K562 (cell line): ENCODE data around the gene CCDC192.

ENCODE experiments used
- CBX8 ChIP-seq: fragments of 200-600 bp; sonication (generic); IDR thresholded peaks from 2 replicates; pipeline ENCODE4 v1.6.1; 2012; ENCODE audit warnings: borderline replicate concordance, mixed run types, low read depth, mild to moderate bottlenecking, moderate library complexity, mixed read lengths, low read length, control low read depth, inconsistent platforms; ENCODE audit not compliant: poor library complexity, severe bottlenecking; ENCODE audit errors: extremely low read depth
- FOXA3 ChIP-seq, 2 experiments: fragments of 450-650 bp in 1 of 2; sonication (generic) in 1 of 2; formaldehyde crosslinking; IDR thresholded peaks in 1 of 2; conservative IDR thresholded peaks in 1 of 2; 2 replicates each; pipeline versions ENCODE4 v1.4.0 to v1.8.0; 2020 to 2022; ENCODE audit warnings: mild to moderate bottlenecking in 2 of 2, missing genetic modification reagents in 1 of 2
- JUN ChIP-seq, 2 experiments: sonication (generic) in 1 of 2; formaldehyde crosslinking in 1 of 2; IDR thresholded peaks; 2 replicates each; pipeline versions ENCODE4 v1.6.1 to v1.8.0; 2012 to 2022; ENCODE audit warnings: borderline replicate concordance in 2 of 2, mild to moderate bottlenecking in 2 of 2, improper control_type of control experiment in 1 of 2, low read depth in 1 of 2, low read length in 1 of 2, missing genetic modification reagents in 1 of 2
- KLF10 ChIP-seq: fragments of 250-450 bp; sonication (Bioruptor Pico); IDR thresholded peaks from 2 replicates; pipeline ENCODE4 v1.6.1; 2021; ENCODE audit warnings: matching md5 sums
- POLR2AphosphoS5 ChIP-seq: IDR thresholded peaks from 2 replicates; pipeline ENCODE4 v1.6.1; 2011; ENCODE audit warnings: mild to moderate bottlenecking, low read depth, low read length, moderate library complexity; ENCODE audit not compliant: control insufficient read depth, insufficient read depth
- RCOR1 ChIP-seq, 2 experiments: IDR thresholded peaks; 2 replicates each; pipeline ENCODE4 v1.6.1; 2012; ENCODE audit warnings: low read depth in 2 of 2, low read length in 2 of 2, borderline replicate concordance in 1 of 2, improper control_type of control experiment in 1 of 2
- STAT5B ChIP-seq: fragments of 250-450 bp; sonication (Bioruptor Pico); IDR thresholded peaks from 2 replicates; pipeline ENCODE4 v1.8.0; 2021; ENCODE audit warnings: mild to moderate bottlenecking, inconsistent platforms
- TF ChIP-seq, protein P1 (sequence below): sonication (generic); formaldehyde crosslinking; IDR thresholded peaks from 2 replicates; pipeline ENCODE4 v1.8.0; 2022; ENCODE audit warnings: mild to moderate bottlenecking, low read depth, missing genetic modification reagents
- TF ChIP-seq, protein P2 (sequence below), 3 experiments: IDR thresholded peaks in 2 of 3; conservative IDR thresholded peaks in 1 of 3; 2 replicates each; pipeline ENCODE4 v1.5.1; 2011 to 2012; ENCODE audit warnings: low read length in 3 of 3, mild to moderate bottlenecking in 3 of 3, control low read depth in 2 of 3, improper control_type of control experiment in 1 of 3, inconsistent platforms in 1 of 3, low read depth in 1 of 3, mixed read lengths in 1 of 3, moderate library complexity in 1 of 3; ENCODE audit not compliant: insufficient read depth in 2 of 3
- TF ChIP-seq, protein P3 (sequence below): fragments of 250-450 bp; sonication (Bioruptor Pico); IDR thresholded peaks from 2 replicates; pipeline ENCODE4 v1.8.0; 2022; ENCODE audit warnings: moderate library complexity, mild to moderate bottlenecking, inconsistent platforms

DNA sequence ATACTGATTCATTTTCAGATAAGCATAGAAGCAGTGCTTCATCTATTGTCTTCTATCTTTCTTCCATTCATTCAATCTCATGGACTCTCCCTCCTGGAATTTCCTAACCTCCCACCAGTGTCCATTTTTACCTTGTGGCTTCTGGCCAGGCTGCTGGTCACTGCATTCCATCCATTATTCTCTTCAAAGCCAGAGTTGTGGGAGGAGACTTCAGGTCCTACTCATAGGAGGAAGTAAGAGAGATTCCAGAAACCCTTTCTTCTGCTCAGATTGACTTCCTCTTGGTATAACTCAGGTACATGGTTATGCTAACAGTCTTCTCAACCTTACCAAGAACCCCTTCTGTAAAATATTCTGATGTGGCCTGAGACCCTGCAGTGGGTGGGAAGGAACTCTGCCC is 227.1 kb downstream of the CCDC192 start:
- TF ChIP-seq KLF10 (CRISPR knock-in tag): no peak
- TF ChIP-seq POLR2AphosphoS5: no peak
- no peak for TF ChIP-seq JUN (IDR thresholded peaks at IDR 0.05; ENCODE audit: borderline replicate concordance, low read depth, low read length)
- no peak for TF ChIP-seq JUN (CRISPR knock-in tag; IDR thresholded peaks at IDR 0.05; ENCODE audit: borderline replicate concordance)
- TF ChIP-seq FOXA3 (CRISPR knock-in tag; conservative IDR thresholded peaks at IDR 0.05 in 1 of 2, IDR thresholded peaks at IDR 0.05 in 1 of 2): no peak
- TF ChIP-seq, protein P1, sequence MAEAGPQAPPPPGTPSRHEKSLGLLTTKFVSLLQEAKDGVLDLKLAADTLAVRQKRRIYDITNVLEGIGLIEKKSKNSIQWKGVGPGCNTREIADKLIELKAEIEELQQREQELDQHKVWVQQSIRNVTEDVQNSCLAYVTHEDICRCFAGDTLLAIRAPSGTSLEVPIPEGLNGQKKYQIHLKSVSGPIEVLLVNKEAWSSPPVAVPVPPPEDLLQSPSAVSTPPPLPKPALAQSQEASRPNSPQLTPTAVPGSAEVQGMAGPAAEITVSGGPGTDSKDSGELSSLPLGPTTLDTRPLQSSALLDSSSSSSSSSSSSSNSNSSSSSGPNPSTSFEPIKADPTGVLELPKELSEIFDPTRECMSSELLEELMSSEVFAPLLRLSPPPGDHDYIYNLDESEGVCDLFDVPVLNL (CRISPR knock-in tag): no peak
- TF ChIP-seq, protein P2, sequence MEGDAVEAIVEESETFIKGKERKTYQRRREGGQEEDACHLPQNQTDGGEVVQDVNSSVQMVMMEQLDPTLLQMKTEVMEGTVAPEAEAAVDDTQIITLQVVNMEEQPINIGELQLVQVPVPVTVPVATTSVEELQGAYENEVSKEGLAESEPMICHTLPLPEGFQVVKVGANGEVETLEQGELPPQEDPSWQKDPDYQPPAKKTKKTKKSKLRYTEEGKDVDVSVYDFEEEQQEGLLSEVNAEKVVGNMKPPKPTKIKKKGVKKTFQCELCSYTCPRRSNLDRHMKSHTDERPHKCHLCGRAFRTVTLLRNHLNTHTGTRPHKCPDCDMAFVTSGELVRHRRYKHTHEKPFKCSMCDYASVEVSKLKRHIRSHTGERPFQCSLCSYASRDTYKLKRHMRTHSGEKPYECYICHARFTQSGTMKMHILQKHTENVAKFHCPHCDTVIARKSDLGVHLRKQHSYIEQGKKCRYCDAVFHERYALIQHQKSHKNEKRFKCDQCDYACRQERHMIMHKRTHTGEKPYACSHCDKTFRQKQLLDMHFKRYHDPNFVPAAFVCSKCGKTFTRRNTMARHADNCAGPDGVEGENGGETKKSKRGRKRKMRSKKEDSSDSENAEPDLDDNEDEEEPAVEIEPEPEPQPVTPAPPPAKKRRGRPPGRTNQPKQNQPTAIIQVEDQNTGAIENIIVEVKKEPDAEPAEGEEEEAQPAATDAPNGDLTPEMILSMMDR (IDR thresholded peaks at IDR 0.05 in 2 of 3, conservative IDR thresholded peaks at IDR 0.05 in 1 of 3; ENCODE audit: insufficient read depth in 2 of 3, low read depth in 1 of 3, low read length in 3 of 3): no peak
- TF ChIP-seq RCOR1 (IDR thresholded peaks at IDR 0.05; ENCODE audit: borderline replicate concordance in 1 of 2, low read depth in 2 of 2, low read length in 2 of 2): no peak
- TF ChIP-seq, protein P3, sequence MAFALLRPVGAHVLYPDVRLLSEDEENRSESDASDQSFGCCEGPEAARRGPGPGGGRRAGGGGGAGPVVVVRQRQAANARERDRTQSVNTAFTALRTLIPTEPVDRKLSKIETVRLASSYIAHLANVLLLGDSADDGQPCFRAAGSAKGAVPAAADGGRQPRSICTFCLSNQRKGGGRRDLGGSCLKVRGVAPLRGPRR (CRISPR knock-in tag): no peak
- no peak for TF ChIP-seq CBX8
- TF ChIP-seq STAT5B (CRISPR knock-in tag): no peak
